Measurements from ENCODE around the gene AATF.

GRCh38 chr17:36928471-36929345, 20.0 kb upstream of the AATF start:
- TF ChIP-seq, protein P1, sequence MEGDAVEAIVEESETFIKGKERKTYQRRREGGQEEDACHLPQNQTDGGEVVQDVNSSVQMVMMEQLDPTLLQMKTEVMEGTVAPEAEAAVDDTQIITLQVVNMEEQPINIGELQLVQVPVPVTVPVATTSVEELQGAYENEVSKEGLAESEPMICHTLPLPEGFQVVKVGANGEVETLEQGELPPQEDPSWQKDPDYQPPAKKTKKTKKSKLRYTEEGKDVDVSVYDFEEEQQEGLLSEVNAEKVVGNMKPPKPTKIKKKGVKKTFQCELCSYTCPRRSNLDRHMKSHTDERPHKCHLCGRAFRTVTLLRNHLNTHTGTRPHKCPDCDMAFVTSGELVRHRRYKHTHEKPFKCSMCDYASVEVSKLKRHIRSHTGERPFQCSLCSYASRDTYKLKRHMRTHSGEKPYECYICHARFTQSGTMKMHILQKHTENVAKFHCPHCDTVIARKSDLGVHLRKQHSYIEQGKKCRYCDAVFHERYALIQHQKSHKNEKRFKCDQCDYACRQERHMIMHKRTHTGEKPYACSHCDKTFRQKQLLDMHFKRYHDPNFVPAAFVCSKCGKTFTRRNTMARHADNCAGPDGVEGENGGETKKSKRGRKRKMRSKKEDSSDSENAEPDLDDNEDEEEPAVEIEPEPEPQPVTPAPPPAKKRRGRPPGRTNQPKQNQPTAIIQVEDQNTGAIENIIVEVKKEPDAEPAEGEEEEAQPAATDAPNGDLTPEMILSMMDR (conservative IDR thresholded peaks at IDR 0.05), result no peak
- no peak for TF ChIP-seq ZFX (IDR thresholded peaks at IDR 0.05)

Data from C4-2B (cell line).